C4-2B (cell line): Measurements from ENCODE around the gene REELD1.

ENCODE experiments used
- CTCF ChIP-seq: fragments of 450-650 bp; conservative IDR thresholded peaks from 2 replicates; pipeline ENCODE4 v1.5.1; 2017; ENCODE audit warnings: mild to moderate bottlenecking
- ZFX ChIP-seq: fragments of 450-650 bp; IDR thresholded peaks from 2 replicates; pipeline ENCODE4 v1.6.1; 2017

DNA sequence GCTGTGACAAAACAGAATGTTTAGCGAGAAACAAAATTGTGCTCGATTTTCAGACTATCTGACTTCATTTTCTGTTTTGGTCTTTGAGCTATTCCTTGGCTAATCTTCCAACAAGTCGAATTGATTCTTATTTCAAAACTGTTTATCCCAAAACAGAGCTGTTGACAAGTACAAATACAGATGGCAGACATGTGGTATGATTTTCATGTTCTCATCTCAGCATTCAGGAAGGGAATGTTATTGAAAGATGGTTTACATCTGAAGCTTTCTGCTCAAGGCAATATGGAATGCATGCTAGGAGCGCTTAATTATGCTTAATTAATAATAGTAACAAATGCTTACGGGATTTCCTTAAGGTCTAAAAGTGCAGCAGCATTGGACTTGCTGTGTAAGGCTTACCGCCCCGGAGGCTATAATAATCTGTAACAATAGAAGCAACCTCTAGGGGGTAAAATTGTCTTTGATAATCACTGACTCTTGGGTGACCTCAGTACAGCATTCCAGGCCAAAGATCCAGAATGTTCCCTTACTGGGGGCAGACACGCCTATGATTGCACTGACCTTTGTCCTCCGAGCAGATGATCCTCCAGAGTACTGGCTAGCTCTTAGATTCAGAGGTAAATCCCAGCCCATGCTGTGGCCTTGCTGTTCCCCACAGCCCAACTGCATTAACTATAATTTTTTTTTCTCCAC is 22.4 kb upstream of the REELD1 start:
- no peak; the same call in none of the 2 replicates for TF ChIP-seq CTCF
- TF ChIP-seq ZFX, result no peak
